ENCODE measurements around the gene PRDX1. TPM values are rescaled to one million over a fixed set of nuclear protein-coding genes. Genes with fewer than 3 reads are reported as not detected.

Gene PRDX1
- polyA plus RNA-seq, 3 donors, result 116 to 362 (median 294) TPM

DNA sequence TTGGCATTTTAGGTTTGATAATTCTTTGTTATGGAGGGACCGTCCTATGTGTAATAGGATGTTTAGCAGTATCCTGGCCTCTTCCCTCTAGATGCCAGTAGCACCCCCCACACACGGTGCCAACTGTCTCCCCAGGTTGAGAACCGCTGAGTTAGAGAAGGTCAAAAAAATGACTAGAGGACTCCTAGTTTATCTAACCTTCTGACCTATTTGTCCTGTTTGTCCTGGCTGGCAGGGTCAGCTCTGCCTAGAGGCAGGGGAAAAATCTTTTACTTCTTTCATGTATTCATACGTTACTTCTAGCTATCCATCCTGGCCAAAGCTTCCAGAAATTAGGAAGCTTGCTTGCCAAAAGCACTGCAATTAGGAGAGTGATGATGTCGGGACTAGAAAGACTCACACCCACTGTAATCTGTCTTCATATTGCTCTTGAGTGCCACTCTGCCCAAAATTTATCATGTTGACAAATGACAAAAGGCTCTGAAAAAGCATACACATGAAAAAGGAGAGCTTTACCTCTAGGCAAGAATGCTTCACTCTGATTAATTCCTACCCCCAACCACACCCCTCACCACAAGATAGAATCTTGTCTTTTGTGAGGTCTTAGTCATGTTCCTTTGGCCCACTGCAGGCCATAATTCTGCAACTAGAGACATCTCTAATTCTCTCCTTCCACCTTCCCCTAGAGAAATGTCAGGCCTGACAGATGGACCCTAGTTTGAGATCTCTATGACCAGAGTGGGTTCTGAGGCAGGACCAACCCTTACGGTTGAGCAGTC lies 14.5 kb upstream of the PRDX1 start:
- DNase-seq, result no peak
- Histone ChIP-seq H2AFZ (ENCODE audit: insufficient read depth, low read depth, low read length, poor library complexity, severe bottlenecking) (no peak overlapping the region), H3K9ac (ENCODE audit: insufficient read depth, low read length, poor library complexity, severe bottlenecking) (no peak overlapping the region), H3K27me3 (ENCODE audit: control insufficient read depth in 2 of 2, insufficient read depth in 2 of 2, low read length in 2 of 2) (no peaks in the 10 kb centered on the region), H3K27ac (ENCODE audit: low read depth in 1 of 2, low read length in 2 of 2) (no peak overlapping the region), H3K36me3 (replicated peaks in 1 of 2; ENCODE audit: control insufficient read depth in 1 of 2, insufficient read depth in 2 of 2, low read length in 2 of 2) (no peaks in the 10 kb centered on the region), H3K9me3 (replicated peaks in 1 of 2; ENCODE audit: control insufficient read depth in 1 of 2, insufficient read depth in 1 of 2, low read length in 2 of 2) (no peaks in the 10 kb centered on the region), H3K79me2 (ENCODE audit: insufficient read depth, low read length) (no peaks in the 10 kb centered on the region), H3K4me3 (replicated peaks in 1 of 3; ENCODE audit: low read depth in 2 of 3, low read length in 3 of 3) (no peak overlapping the region), H3K4me1 (ENCODE audit: control insufficient read depth in 1 of 2, insufficient read depth in 2 of 2, low read length in 2 of 2) (peaks cover 18 to 33% of the 10 kb centered on the region in 2 donors), H4K20me1 (ENCODE audit: insufficient read depth, low read length) (no peaks in the 10 kb centered on the region), H3K4me2 (replicated peaks; ENCODE audit: extremely low read depth, low read length, poor library complexity, severe bottlenecking) (no peak overlapping the region)
- no CpG with 5 or more reads among the region's 6 CpGs for WGBS (ENCODE audit: insufficient coverage)
- H3K4me3 Mint-ChIP-seq, result no peak overlapping the region
- peaks cover 2 to 9% (median 4%) of the 10 kb centered on the region in 3 donors for H3K27me3 Mint-ChIP-seq (ENCODE audit: low read depth in 3 of 3)
- H3K9me3 Mint-ChIP-seq, result no peaks in the 10 kb centered on the region
- TF ChIP-seq, protein P1, sequence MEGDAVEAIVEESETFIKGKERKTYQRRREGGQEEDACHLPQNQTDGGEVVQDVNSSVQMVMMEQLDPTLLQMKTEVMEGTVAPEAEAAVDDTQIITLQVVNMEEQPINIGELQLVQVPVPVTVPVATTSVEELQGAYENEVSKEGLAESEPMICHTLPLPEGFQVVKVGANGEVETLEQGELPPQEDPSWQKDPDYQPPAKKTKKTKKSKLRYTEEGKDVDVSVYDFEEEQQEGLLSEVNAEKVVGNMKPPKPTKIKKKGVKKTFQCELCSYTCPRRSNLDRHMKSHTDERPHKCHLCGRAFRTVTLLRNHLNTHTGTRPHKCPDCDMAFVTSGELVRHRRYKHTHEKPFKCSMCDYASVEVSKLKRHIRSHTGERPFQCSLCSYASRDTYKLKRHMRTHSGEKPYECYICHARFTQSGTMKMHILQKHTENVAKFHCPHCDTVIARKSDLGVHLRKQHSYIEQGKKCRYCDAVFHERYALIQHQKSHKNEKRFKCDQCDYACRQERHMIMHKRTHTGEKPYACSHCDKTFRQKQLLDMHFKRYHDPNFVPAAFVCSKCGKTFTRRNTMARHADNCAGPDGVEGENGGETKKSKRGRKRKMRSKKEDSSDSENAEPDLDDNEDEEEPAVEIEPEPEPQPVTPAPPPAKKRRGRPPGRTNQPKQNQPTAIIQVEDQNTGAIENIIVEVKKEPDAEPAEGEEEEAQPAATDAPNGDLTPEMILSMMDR (IDR thresholded peaks at IDR 0.05), result no peak
- no peak overlapping the region for H3K27ac Mint-ChIP-seq
- intact Hi-C loops (cut with micrococcal nuclease), result no loop called here
- H3K4me1 Mint-ChIP-seq, result peaks cover 20% of the 10 kb centered on the region
- H3K36me3 Mint-ChIP-seq, result no peaks in the 10 kb centered on the region

DNA sequence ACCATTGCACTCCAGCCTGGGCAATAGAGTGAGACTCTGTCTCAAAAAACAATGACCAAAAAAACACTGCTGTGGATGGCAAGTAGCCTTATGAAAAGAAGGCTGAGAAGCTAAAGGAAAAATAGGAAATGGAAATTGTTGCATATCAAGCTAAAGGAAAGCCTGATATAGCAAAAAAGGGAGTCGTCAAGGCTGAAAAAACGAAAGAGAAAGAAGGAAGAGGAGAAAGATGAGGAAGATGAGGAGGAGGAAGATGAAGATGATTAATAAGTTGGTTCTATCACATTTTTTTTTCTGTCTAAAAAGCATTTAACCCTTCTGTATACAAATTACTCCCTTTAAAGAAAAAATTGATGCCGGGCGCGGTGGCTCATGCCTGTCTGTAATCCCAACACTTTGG lies 10.2 kb upstream of the PRDX1 start:
- H3K27me3 ChIP-seq (ENCODE audit: control insufficient read depth in 2 of 2, insufficient read depth in 2 of 2, low read length in 2 of 2), result no peaks in the 10 kb centered on the region
- peaks cover 12 to 19% of the 10 kb centered on the region in 2 donors for H3K4me1 ChIP-seq (ENCODE audit: control insufficient read depth in 1 of 2, insufficient read depth in 2 of 2, low read length in 2 of 2)
- peak overlapping the region in 6 of 7 donors; percentile 8 to 79 (median 58) for H3K27ac Mint-ChIP-seq
- peak overlapping the region; percentile 30 for H3K4me2 ChIP-seq (replicated peaks; ENCODE audit: extremely low read depth, low read length, poor library complexity, severe bottlenecking)
- intact Hi-C loops (cut with micrococcal nuclease), result no loop called here
- H3K9me3 Mint-ChIP-seq, result peaks cover 0 to 3% (median 0%) of the 10 kb centered on the region in 7 donors
- peak overlapping the region; percentile 18 to 32 for H3K4me3 Mint-ChIP-seq
- H3K4me3 ChIP-seq (replicated peaks in 1 of 3; ENCODE audit: low read depth in 2 of 3, low read length in 3 of 3), result no peak overlapping the region
- H3K9me3 ChIP-seq (replicated peaks in 1 of 2; ENCODE audit: control insufficient read depth in 1 of 2, insufficient read depth in 1 of 2, low read length in 2 of 2), result no peaks in the 10 kb centered on the region
- H3K36me3 ChIP-seq (replicated peaks in 1 of 2; ENCODE audit: control insufficient read depth in 1 of 2, insufficient read depth in 2 of 2, low read length in 2 of 2), result no peaks in the 10 kb centered on the region
- H2AFZ ChIP-seq (ENCODE audit: insufficient read depth, low read depth, low read length, poor library complexity, severe bottlenecking), result no peak overlapping the region
- H3K79me2 ChIP-seq (ENCODE audit: insufficient read depth, low read length), result no peaks in the 10 kb centered on the region
- TF ChIP-seq, protein P1 (IDR thresholded peaks at IDR 0.05), result no peak
- WGBS (ENCODE audit: insufficient coverage), result no CpG with 5 or more reads among the region's 5 CpGs
- H3K27ac ChIP-seq (ENCODE audit: low read depth in 1 of 2, low read length in 2 of 2), result peak overlapping the region in 1 of 2 donors; percentile 15
- peaks cover 19% of the 10 kb centered on the region for H3K4me1 Mint-ChIP-seq
- DNase-seq, result peak in 1 of 3 donors; percentile 18
- H3K27me3 Mint-ChIP-seq (ENCODE audit: low read depth in 3 of 3), result peaks cover 2 to 10% (median 6%) of the 10 kb centered on the region in 3 donors
- no peak overlapping the region for H3K9ac ChIP-seq (ENCODE audit: insufficient read depth, low read length, poor library complexity, severe bottlenecking)
- no peaks in the 10 kb centered on the region for H4K20me1 ChIP-seq (ENCODE audit: insufficient read depth, low read length)
- H3K36me3 Mint-ChIP-seq, result no peaks in the 10 kb centered on the region
